Measurements from ENCODE around the gene SLC11A2. TPM values are rescaled to one million over a fixed set of nuclear protein-coding genes. Genes with fewer than 3 reads are reported as not detected.

The SLC11A2 gene
- total RNA-seq, 1 experiment from 2014 or later, result 47.9 TPM

- H3K36me3 Mint-ChIP-seq (ENCODE audit: insufficient read depth in 1 of 3, low read depth in 3 of 3), result peaks cover 8 to 41% (median 33%) of the 10 kb centered on the region in 3 experiments; a peak in 5 of 7 replicates
- no peaks in the 10 kb centered on the region for H4K20me1 ChIP-seq (ENCODE audit: control insufficient read depth, insufficient read depth, insufficient read length)
- H3K4me2 ChIP-seq (ENCODE audit: insufficient read depth, insufficient read length, low read length), result no peak overlapping the region
- no peak overlapping the region for H4K8ac ChIP-seq (replicated peaks; ENCODE audit: insufficient read length, low read depth, low read length)
- H3K4me1 Mint-ChIP-seq, result peaks cover 0 to 5% of the 10 kb centered on the region in 2 experiments; a peak in 2 of 4 replicates
- no peak overlapping the region for H3K9ac ChIP-seq (ENCODE audit: extremely low read depth, insufficient read length, low read length)
- no peak overlapping the region for H4K5ac ChIP-seq (ENCODE audit: insufficient read length, low read depth, low read length)
- no peak overlapping the region for H4K91ac ChIP-seq (ENCODE audit: insufficient read length, low read depth, low read length)
- no peak overlapping the region; a peak in 1 of 5 replicates for H3K4me3 Mint-ChIP-seq
- H2BK12ac ChIP-seq (ENCODE audit: insufficient read length, low read depth, low read length), result no peak overlapping the region
- H3K79me2 ChIP-seq (ENCODE audit: insufficient read depth, low read length), result no peaks in the 10 kb centered on the region
- no peak overlapping the region for H3K4ac ChIP-seq (ENCODE audit: low read depth, low read length)
- H3T11ph ChIP-seq (ENCODE audit: low read length), result no peak overlapping the region
- no peaks in the 10 kb centered on the region for H3K23me2 ChIP-seq (ENCODE audit: insufficient read length, low read depth, low read length, poor library complexity, severe bottlenecking)
- no peaks in the 10 kb centered on the region for H3K9me3 Mint-ChIP-seq
- H2BK15ac ChIP-seq (ENCODE audit: low read depth, low read length), result no peak overlapping the region
- no peak overlapping the region for H3K27ac ChIP-seq (ENCODE audit: insufficient read length, low read depth, low read length)
- no peak overlapping the region for H2AK5ac ChIP-seq (ENCODE audit: insufficient read length, low read length)
- WGBS (ENCODE audit: extremely low coverage, insufficient read length, low lambda C conversion rate), result no CpG with 5 or more reads among the region's 5 CpGs
- no peak overlapping the region for H2BK20ac ChIP-seq (ENCODE audit: low read depth, low read length, poor library complexity, severe bottlenecking)
- no peak overlapping the region for H3K23ac ChIP-seq (ENCODE audit: insufficient read length, low read depth, low read length)
- H3K56ac ChIP-seq (ENCODE audit: insufficient read length, low read depth, low read length), result no peak overlapping the region
- H3K18ac ChIP-seq (ENCODE audit: insufficient read length, low read depth, low read length), result no peak overlapping the region
- no peaks in the 10 kb centered on the region for H3K9me3 ChIP-seq (ENCODE audit: control insufficient read depth, low read depth, low read length)
- H2AFZ ChIP-seq (ENCODE audit: low read length), result no peak overlapping the region
- DNase-seq, result no peak
- no peak overlapping the region for H2BK5ac ChIP-seq (ENCODE audit: insufficient read length, low read length)
- H3K14ac ChIP-seq (ENCODE audit: insufficient read depth, low read length), result no peak overlapping the region
- H3K27ac Mint-ChIP-seq, result no peak overlapping the region
- no peaks in the 10 kb centered on the region for H3K4me1 ChIP-seq (ENCODE audit: insufficient read depth, low read length)
- no peaks in the 10 kb centered on the region for H3K27me3 ChIP-seq (ENCODE audit: insufficient read depth, low read length)
- H2BK120ac ChIP-seq (ENCODE audit: low read depth, low read length, poor library complexity, severe bottlenecking), result no peak overlapping the region
- no peaks in the 10 kb centered on the region for H3K79me1 ChIP-seq (ENCODE audit: insufficient read depth, low read depth, low read length, poor library complexity, severe bottlenecking)
- no peaks in the 10 kb centered on the region for H3K27me3 Mint-ChIP-seq (ENCODE audit: low read depth)
- TF ChIP-seq CTCF (conservative IDR thresholded peaks at IDR 0.05), result no peak
Measured at GRCh38 chr12:50988051-50988450, 38.1 kb downstream of the SLC11A2 start.

All from H9 (cell line).